K562 (cell line): ENCODE data around the gene ENO2. TPM values are rescaled to one million over a fixed set of nuclear protein-coding genes. Genes with fewer than 3 reads are reported as not detected.

Source experiments
- ATAC-seq: fragments of 200-7000 bp; cut with Tn5 transposase; 3 replicates; pipeline ENCODE4 v1.9.1; 2020; ENCODE audit warnings: moderate library complexity
- BruUV-seq: library from RNA; stranded (reverse); fragments of 400-500 nt; replicated peaks from 2 replicates; lab custom pipeline; 2021; lab: Mats Ljungman, UMichigan
- CTCF ChIA-PET: fragments of 300-600 bp; formaldehyde crosslinking; extraction: SDS; loops from one replicate; lab custom pipeline; 2021; ENCODE audit warnings: low intra/inter-chr PET ratio; lab: Yijun Ruan, JAX
- POLR2A ChIA-PET: fragments of 300-600, 350-650 bp; sonication (Branson Sonifier 250); formaldehyde crosslinking; extraction: SDS; loops from one replicate; lab custom pipeline; 2021; ENCODE audit warnings: antibody characterized with exemption, inconsistent platforms; lab: Yijun Ruan, JAX
- DNase-seq, 4 experiments: peaks; one replicate each; pipeline versions ENCODE4 v3.0.0 to v3.0.0-alpha.2; 2011 to 2018; ENCODE audit warnings: low spot score in 3 of 4, mixed read lengths in 3 of 4; ENCODE audit errors: extremely low read depth in 1 of 4
- FAIRE-seq: peaks from 2 replicates; lab custom pipeline; 2011; peaks lifted over from hg19 to GRCh38; lab: Jason Lieb, UNC
- H2AFZ ChIP-seq: 2 replicates; pipeline ENCODE4 v1.6.0; 2011; ENCODE audit warnings: low read depth, low read length, control low read depth, inconsistent platforms
- H3K27ac ChIP-seq: fragments of 200-600 bp; 3 replicates; pipeline ENCODE4 v1.8.0; 2011; ENCODE audit warnings: low read depth, mild to moderate bottlenecking, control low read depth, inconsistent platforms, low read length, moderate library complexity, mixed read lengths; ENCODE audit errors: extremely low read depth
- H3K27me3 ChIP-seq, 2 experiments: fragments of 300-600 bp in 1 of 2; 2 replicates in 1 of 2; 3 replicates in 1 of 2; pipeline versions ENCODE4 v1.6.0 to v1.8.0; 2011; ENCODE audit warnings: inconsistent platforms in 2 of 2, low read length in 2 of 2, mild to moderate bottlenecking in 1 of 2, mixed read lengths in 1 of 2, moderate library complexity in 1 of 2; ENCODE audit not compliant: control insufficient read depth in 2 of 2, insufficient read depth in 2 of 2
- H3K36me3 ChIP-seq: fragments of 300-600 bp; 3 replicates; pipeline ENCODE4 v1.8.0; 2011; ENCODE audit warnings: mild to moderate bottlenecking, low read length, inconsistent platforms; ENCODE audit not compliant: control insufficient read depth, insufficient read depth
- H3K4me1 ChIP-seq, 2 experiments: fragments of 200-600 bp in 1 of 2; replicated peaks in 1 of 2; 2 replicates in 1 of 2; 3 replicates in 1 of 2; pipeline versions ENCODE4 v1.5.1 to v1.8.0; 2011; ENCODE audit warnings: inconsistent platforms in 2 of 2, low read length in 2 of 2, mild to moderate bottlenecking in 1 of 2, mixed read lengths in 1 of 2, moderate library complexity in 1 of 2; ENCODE audit not compliant: control insufficient read depth in 2 of 2, insufficient read depth in 2 of 2
- H3K4me2 ChIP-seq: 2 replicates; pipeline ENCODE4 v1.6.1; 2011; ENCODE audit warnings: low read length, control low read depth, inconsistent platforms, mixed read lengths; ENCODE audit not compliant: insufficient read depth
- H3K4me3 ChIP-seq: fragments of 200-600 bp; sonication (generic), shearing (Covaris generic); 2 replicates; pipeline ENCODE4 v1.5.1; 2016; ENCODE audit warnings: control low read depth, inconsistent platforms
- H3K79me2 ChIP-seq: fragments of 200-600 bp; 3 replicates; pipeline ENCODE4 v1.8.0; 2011; ENCODE audit warnings: low read length, inconsistent platforms; ENCODE audit not compliant: control insufficient read depth, insufficient read depth
- H3K9ac ChIP-seq, 2 experiments: 2 replicates each; pipeline versions ENCODE4 v1.6.0 to v1.6.1; 2011; ENCODE audit warnings: low read depth in 2 of 2, low read length in 2 of 2, control low read depth in 1 of 2, inconsistent platforms in 1 of 2, mild to moderate bottlenecking in 1 of 2, mixed read lengths in 1 of 2; ENCODE audit not compliant: insufficient read depth in 1 of 2
- H3K9me1 ChIP-seq: one replicate; pipeline ENCODE4 v1.6.0; 2011; ENCODE audit warnings: inconsistent platforms, mild to moderate bottlenecking, low read length, moderate library complexity; ENCODE audit not compliant: control insufficient read depth, insufficient read depth
- H3K9me3 ChIP-seq: replicated peaks from 2 replicates; pipeline ENCODE4 v1.5.1; 2011; ENCODE audit warnings: low read depth, low read length, inconsistent platforms; ENCODE audit not compliant: control insufficient read depth, insufficient read depth
- H4K20me1 ChIP-seq: replicated peaks from 2 replicates; pipeline ENCODE4 v1.6.1; 2011; ENCODE audit warnings: low read length, inconsistent platforms, mixed read lengths; ENCODE audit not compliant: control insufficient read depth, insufficient read depth
- ATF4 ChIP-seq: fragments of 450-650 bp; formaldehyde crosslinking; IDR thresholded peaks from 2 replicates; pipeline ENCODE4 v1.4.0; 2022; ENCODE audit warnings: mild to moderate bottlenecking, moderate library complexity
- MAZ ChIP-seq, 2 experiments: fragments of 450-650 bp in 1 of 2; sonication (generic) in 1 of 2; formaldehyde crosslinking; IDR thresholded peaks in 1 of 2; conservative IDR thresholded peaks in 1 of 2; 2 replicates each; pipeline versions ENCODE4 v1.4.0 to v1.5.0; 2020; ENCODE audit warnings: mild to moderate bottlenecking in 1 of 2, missing genetic modification reagents in 1 of 2
- NELFE ChIP-seq: IDR thresholded peaks from 2 replicates; pipeline ENCODE4 v1.6.1; 2011; ENCODE audit warnings: mild to moderate bottlenecking; ENCODE audit not compliant: insufficient read depth, insufficient read length
- NFE2L1 ChIP-seq: fragments of 450-650 bp; IDR thresholded peaks from 2 replicates; pipeline ENCODE4 v1.6.1; 2016; ENCODE audit warnings: missing genetic modification characterization, low read depth, mild to moderate bottlenecking, missing compliant biosample characterization, moderate library complexity, borderline replicate concordance
- NFRKB ChIP-seq: fragments of 450-650 bp; IDR thresholded peaks from 2 replicates; pipeline ENCODE4 v1.6.1; 2016; ENCODE audit warnings: low read depth
- RAD51 ChIP-seq: fragments of 450-650 bp; IDR thresholded peaks from 2 replicates; pipeline ENCODE4 v1.7.1; 2016; ENCODE audit warnings: low read depth, mild to moderate bottlenecking, borderline replicate concordance
- SMAD3 ChIP-seq: fragments of 450-650 bp; formaldehyde crosslinking; conservative IDR thresholded peaks from 2 replicates; pipeline ENCODE4 v1.4.0; 2020; ENCODE audit warnings: mild to moderate bottlenecking
- SMAD4 ChIP-seq: fragments of 250-450 bp; sonication (Bioruptor Pico); conservative IDR thresholded peaks from 2 replicates; pipeline ENCODE4 v1.8.0; 2021; ENCODE audit warnings: inconsistent platforms, mild to moderate bottlenecking, moderate library complexity
- SPI1 ChIP-seq: IDR thresholded peaks from 2 replicates; pipeline ENCODE4 v1.6.1; 2011; ENCODE audit warnings: low read depth, low read length, control low read depth, borderline replicate concordance
- TSHZ1 ChIP-seq: fragments of 250-450 bp; sonication (Bioruptor Pico); IDR thresholded peaks from 2 replicates; pipeline ENCODE4 v1.4.0; 2020; ENCODE audit warnings: mild to moderate bottlenecking, moderate library complexity
- ZNF24 ChIP-seq: fragments of 450-650 bp; IDR thresholded peaks from 2 replicates; pipeline ENCODE4 v1.6.1; 2016
- ZNF778 ChIP-seq: fragments of 450-650 bp; formaldehyde crosslinking; IDR thresholded peaks from 2 replicates; pipeline ENCODE4 v1.4.0; 2020; ENCODE audit warnings: mild to moderate bottlenecking, moderate library complexity
- ZZZ3 ChIP-seq: fragments of 450-650 bp; IDR thresholded peaks from 2 replicates; pipeline ENCODE4 v1.6.1; 2016; ENCODE audit warnings: antibody characterized with exemption, mild to moderate bottlenecking, moderate library complexity
- WGBS: fragments of 100-300 bp; shearing (Covaris generic); methylation state at CpG from one replicate; pipeline ENCODE4 v1.1.6; 2016; ENCODE audit warnings: low coverage, mixed read lengths; ENCODE audit not compliant: insufficient coverage; ENCODE audit errors: missing lambda C conversion rate; 5-methylcytosine and 5-hydroxymethylcytosine counted together
- in situ Hi-C: fragments of 300-500 bp; cut with MboI; formaldehyde crosslinking; loops from 4 replicates; pipeline ENCODE4 v1.15.0; 2018; ENCODE audit warnings: inconsistent platforms, mixed read lengths
- intact Hi-C: fragments of 100-400 bp; cut with micrococcal nuclease; formaldehyde crosslinking; loops from 2 replicates; pipeline ENCODE4 v1.14.2; 2022
- polyA plus RNA-seq, 8 experiments: library from polyadenylated mRNA; depleted of rRNA in 4 of 8; stranded (reverse) in 5 of 8; unstranded in 3 of 8; fragments of >200 nt; fragmentation: Nextera tagmentation in 2 of 8; fragmentation: Illumina TruSeq in 1 of 8; extraction: Ambion mirVana in 2 of 8; extraction: Trizol in 1 of 8; gene quantifications; 2 replicates each; pipeline versions ENCODE4 v1.2.1 to v1.2.3, GENCODE V29; 2011 to 2014; ENCODE audit warnings: inconsistent platforms in 1 of 8, missing spikeins in 1 of 8
- total RNA-seq, 7 experiments: library from RNA; depleted of rRNA in 6 of 7; stranded (reverse); fragments of >200 nt in 6 of 7; fragmentation: Illumina TruSeq in 2 of 7; extraction: Trizol in 2 of 7; gene quantifications; 2 replicates each; pipeline versions ENCODE4 v1.2.1 to v1.2.3, GENCODE V29; 2011 to 2021; ENCODE audit warnings: low replicate concordance in 1 of 7
- TF ChIP-seq, protein P1 (sequence below): fragments of 450-650 bp; formaldehyde crosslinking; IDR thresholded peaks from 2 replicates; pipeline ENCODE4 v1.4.0; 2022; ENCODE audit warnings: missing genetic modification characterization

Gene ENO2
- total and polyA plus RNA-seq, 9 of the 15 experiments (the other 6 are each of a cell fraction or from before 2014, with no cell fraction given): 10.9 to 43.3 (median 21.0) TPM

GRCh38 chr12:6957151-6957701, 42.8 kb downstream of the ENO2 start:
- no peak for ATAC-seq
- Histone ChIP-seq H4K20me1 (no peaks in the 10 kb centered on the region), H3K9ac (peak overlapping the region in 1 of 2 experiments; percentile 83; a peak in 2 of 4 replicates), H3K9me3 (no peaks in the 10 kb centered on the region), H3K4me2 (no peak overlapping the region), H3K9me1 (no peaks in the 10 kb centered on the region), H3K27me3 (no peaks in the 10 kb centered on the region), H3K36me3 (no peaks in the 10 kb centered on the region), H3K4me1 (peaks cover 20 to 67% of the 10 kb centered on the region in 2 experiments), H3K4me3 (no peak overlapping the region), H3K79me2 (peaks cover 10% of the 10 kb centered on the region; the same call in 2 of the 3 replicates), H2AFZ (no peak overlapping the region), H3K27ac (no peak overlapping the region)
- TF ChIP-seq ZNF24: no peak
- no peak for TF ChIP-seq NELFE
- TF ChIP-seq, protein P1, sequence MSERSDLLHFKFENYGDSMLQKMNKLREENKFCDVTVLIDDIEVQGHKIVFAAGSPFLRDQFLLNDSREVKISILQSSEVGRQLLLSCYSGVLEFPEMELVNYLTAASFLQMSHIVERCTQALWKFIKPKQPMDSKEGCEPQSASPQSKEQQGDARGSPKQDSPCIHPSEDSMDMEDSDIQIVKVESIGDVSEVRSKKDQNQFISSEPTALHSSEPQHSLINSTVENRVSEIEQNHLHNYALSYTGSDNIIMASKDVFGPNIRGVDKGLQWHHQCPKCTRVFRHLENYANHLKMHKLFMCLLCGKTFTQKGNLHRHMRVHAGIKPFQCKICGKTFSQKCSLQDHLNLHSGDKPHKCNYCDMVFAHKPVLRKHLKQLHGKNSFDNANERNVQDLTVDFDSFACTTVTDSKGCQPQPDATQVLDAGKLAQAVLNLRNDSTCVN (CRISPR knock-in tag): no peak
- TF ChIP-seq MAZ (CRISPR knock-in tag; conservative IDR thresholded peaks at IDR 0.05 in 1 of 2, IDR thresholded peaks at IDR 0.05 in 1 of 2): no peak
- TF ChIP-seq SPI1: no peak
- no peak for TF ChIP-seq ZZZ3
- no peak for TF ChIP-seq ATF4 (CRISPR knock-in tag)
- TF ChIP-seq SMAD4 (CRISPR knock-in tag): no peak
- TF ChIP-seq TSHZ1 (CRISPR knock-in tag): no peak
- TF ChIP-seq SMAD3 (CRISPR knock-in tag): no peak
- no peak for TF ChIP-seq NFRKB
- TF ChIP-seq ZNF778 (CRISPR knock-in tag): no peak
- no peak for TF ChIP-seq NFE2L1 (tag)
- TF ChIP-seq RAD51: no peak
- WGBS: 55% methylated on average over 14 of the region's 20 CpGs
- no TSS peak for BruUV-seq
- in situ Hi-C loops: no loop called here
- ChIA-PET POLR2A (interaction anchor here (0.7 to 8.0 kb wide), 3 partner anchors 8 to 338 kb away, joined by 3 to 98 read pairs (median 4); partner anchors contain the start of genes C12orf57 and RNU7-1), CTCF (no interaction called here)
- intact Hi-C loops: no loop called here
- no peak for FAIRE-seq
- DNase-seq: no peak
